Subcutaneous abdominal adipose tissue (tissue), 5 donors: ENCODE results near the gene RASD1.

Experiments used
- H3K27ac ChIP-seq: one replicate; pipeline ENCODE4 v1.7.0; 2013; ENCODE audit warnings: low read depth, mild to moderate bottlenecking, inconsistent platforms, low read length, moderate library complexity
- H3K27me3 ChIP-seq, 5 donors: one replicate each; pipeline ENCODE4 v1.7.0; 2013; ENCODE audit warnings: low read length in 5 of 5, inconsistent platforms in 1 of 5; ENCODE audit not compliant: control insufficient read depth in 5 of 5, insufficient read depth in 4 of 5
- H3K36me3 ChIP-seq, 5 donors: one replicate each; pipeline ENCODE4 v1.7.0; 2013; ENCODE audit warnings: low read length in 5 of 5; ENCODE audit not compliant: control insufficient read depth in 5 of 5, insufficient read depth in 5 of 5
- H3K4me1 ChIP-seq, 5 donors: one replicate each; pipeline ENCODE4 v1.7.0; 2013; ENCODE audit warnings: low read length in 5 of 5, mild to moderate bottlenecking in 3 of 5, moderate library complexity in 1 of 5; ENCODE audit not compliant: control insufficient read depth in 5 of 5, insufficient read depth in 5 of 5
- H3K4me3 ChIP-seq, 5 donors: one replicate each; pipeline ENCODE4 v1.7.0; 2013; ENCODE audit warnings: low read length in 5 of 5, low read depth in 1 of 5
- H3K9ac ChIP-seq, 5 donors: one replicate each; pipeline ENCODE4 v1.7.0; 2013; ENCODE audit warnings: low read length in 5 of 5, mild to moderate bottlenecking in 4 of 5, moderate library complexity in 3 of 5
- H3K9me3 ChIP-seq, 5 donors: one replicate each; pipeline ENCODE4 v1.7.0; 2013; ENCODE audit warnings: low read length in 5 of 5; ENCODE audit not compliant: control insufficient read depth in 5 of 5
- donor health status: healthy.
- donor health status: healthy.
- donor health status: healthy.
- donor health status: healthy.
- donor health status: healthy.

RASD1 gene

DNA sequence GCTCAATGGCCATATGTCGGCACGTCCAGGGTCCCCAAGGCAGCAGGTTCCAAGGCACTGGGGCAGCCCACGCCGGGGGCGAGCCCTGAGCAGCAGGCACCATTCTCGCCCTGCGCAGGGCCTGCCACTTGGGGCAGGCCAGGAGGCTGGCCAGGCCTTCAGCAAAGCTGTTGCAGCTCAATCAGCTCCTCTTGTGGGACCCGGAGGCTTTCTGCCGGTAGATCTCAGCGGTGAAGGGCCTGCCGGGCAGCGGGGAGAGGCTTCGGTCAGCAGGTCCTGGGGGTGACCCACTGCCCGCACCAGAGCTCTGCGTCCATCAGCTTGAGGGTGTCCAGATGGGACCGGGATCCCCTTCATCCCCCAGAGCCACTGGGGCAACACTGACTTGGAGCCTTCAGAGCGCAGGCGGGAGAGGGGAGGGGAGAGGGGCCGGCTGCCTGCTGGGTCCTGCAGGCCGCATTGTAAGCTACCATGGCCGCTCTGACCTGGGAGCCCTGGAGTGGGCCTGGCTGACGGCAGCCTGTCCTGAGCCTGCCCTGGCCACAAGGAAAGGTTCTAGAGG lies 9.5 kb upstream of the RASD1 start:
- Histone ChIP-seq H3K36me3 (peaks cover 0 to 12% (median 5%) of the 10 kb centered on the region in 5 donors), H3K4me3 (no peak overlapping the region), H3K27me3 (no peaks in the 10 kb centered on the region), H3K9me3 (no peaks in the 10 kb centered on the region), H3K27ac (peak overlapping the region; percentile 79), H3K9ac (peak overlapping the region in 3 of 5 donors; percentile 53 to 67 (median 66)), H3K4me1 (peaks cover 0 to 29% (median 20%) of the 10 kb centered on the region in 5 donors)

DNA sequence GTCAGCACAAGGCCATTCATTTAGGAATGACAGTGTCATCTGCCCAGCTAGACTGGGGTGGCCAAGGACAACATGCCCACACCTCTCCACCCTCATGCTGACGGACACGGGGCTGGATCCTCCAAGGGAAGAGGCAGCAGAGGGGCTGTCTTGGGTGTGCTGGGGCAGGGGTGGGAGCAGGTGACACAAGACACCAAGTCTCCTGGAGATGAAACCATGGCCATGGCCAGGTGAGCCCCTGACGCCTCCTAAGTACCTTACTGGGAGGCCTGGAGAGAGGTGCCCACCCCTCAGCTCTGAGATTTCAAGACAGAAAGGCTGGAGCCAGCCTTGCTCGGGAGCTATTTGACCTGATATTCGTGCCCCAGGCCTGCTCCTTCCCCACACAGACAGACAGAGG lies 9.0 kb upstream of the RASD1 start:
- H3K27ac ChIP-seq, result no peak overlapping the region
- H3K4me3 ChIP-seq, result no peak overlapping the region
- no peaks in the 10 kb centered on the region for H3K27me3 ChIP-seq
- H3K36me3 ChIP-seq, result peaks cover 0 to 12% (median 5%) of the 10 kb centered on the region in 5 donors
- H3K9ac ChIP-seq, result no peak overlapping the region
- H3K9me3 ChIP-seq, result no peaks in the 10 kb centered on the region
- H3K4me1 ChIP-seq, result peaks cover 0 to 24% (median 19%) of the 10 kb centered on the region in 5 donors

DNA sequence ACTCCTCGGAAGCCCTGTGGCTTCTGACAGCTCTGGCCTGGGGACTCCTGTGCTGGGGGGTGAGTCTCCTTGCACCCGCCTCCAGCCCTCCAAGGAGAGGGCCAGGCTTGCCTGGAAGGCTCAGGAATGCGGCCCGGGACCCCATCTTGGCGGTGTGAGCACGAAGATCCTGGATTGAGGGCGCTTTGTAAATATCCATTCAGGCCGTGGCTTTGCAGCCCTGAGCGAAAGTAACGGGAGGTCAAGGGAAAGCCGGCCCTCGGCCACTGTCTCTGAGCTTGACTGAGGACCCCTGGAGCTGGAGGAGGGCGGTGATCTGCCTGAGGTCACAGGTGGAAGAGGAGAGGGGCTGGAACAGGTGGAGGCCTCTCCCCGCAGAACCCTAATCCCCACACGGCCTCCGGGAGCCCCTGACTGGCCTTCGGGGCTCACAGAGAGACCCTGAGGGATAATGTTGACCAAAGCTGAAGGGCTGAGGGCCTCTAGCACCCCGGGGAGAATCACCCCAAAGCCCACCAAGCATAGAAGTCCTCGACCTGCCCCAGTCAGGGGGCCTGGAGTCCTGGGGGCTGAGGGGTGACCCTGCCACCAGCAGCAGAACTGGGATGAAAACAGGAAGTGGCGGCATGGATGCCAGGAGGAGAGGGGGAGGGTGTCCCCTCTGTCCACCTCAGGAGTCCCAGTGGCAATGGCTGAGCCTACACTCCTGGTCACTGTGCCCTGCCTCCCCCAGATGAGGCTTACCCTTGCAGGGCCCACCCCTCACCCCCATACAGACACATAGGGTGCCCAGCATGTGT lies 8.3 kb upstream of the RASD1 start:
- Histone ChIP-seq H3K36me3 (peaks cover 0 to 12% (median 5%) of the 10 kb centered on the region in 5 donors), H3K27ac (no peak overlapping the region), H3K27me3 (no peaks in the 10 kb centered on the region), H3K9ac (no peak overlapping the region), H3K4me3 (no peak overlapping the region), H3K4me1 (peaks cover 0 to 22% (median 19%) of the 10 kb centered on the region in 5 donors), H3K9me3 (no peaks in the 10 kb centered on the region)

DNA sequence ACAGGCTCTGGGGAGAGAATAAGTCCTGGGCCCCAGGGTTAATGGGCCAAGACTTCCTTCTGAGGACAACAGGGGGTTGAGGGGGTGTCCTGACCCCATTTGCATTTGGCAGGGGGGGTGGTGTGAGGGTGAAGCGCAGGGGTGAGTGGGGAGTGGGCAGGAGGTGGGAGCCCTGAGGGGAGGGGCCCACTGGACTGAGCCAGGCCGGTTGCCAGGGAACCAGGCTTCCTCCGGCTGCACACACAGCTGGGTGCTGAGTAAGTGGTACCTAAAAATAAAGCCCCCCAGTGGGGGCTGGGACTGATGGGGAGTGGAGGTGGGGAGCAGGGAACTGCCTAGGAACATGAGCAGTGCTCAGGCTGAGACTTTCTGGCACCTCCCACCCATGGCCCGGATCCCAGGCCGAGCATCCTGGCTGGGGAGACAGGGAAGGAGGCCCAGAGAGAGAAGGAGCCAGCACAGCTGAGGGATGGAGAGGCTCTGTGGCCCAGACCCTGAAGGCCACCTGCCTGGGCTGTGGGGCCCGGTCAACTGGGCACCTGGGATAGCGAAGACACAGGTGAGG lies 7.5 kb upstream of the RASD1 start:
- Histone ChIP-seq H3K9ac (no peak overlapping the region), H3K4me3 (no peak overlapping the region), H3K9me3 (no peaks in the 10 kb centered on the region), H3K27ac (no peak overlapping the region), H3K27me3 (no peaks in the 10 kb centered on the region), H3K4me1 (peaks cover 0 to 20% (median 19%) of the 10 kb centered on the region in 5 donors), H3K36me3 (peaks cover 0 to 4% (median 3%) of the 10 kb centered on the region in 5 donors)

DNA sequence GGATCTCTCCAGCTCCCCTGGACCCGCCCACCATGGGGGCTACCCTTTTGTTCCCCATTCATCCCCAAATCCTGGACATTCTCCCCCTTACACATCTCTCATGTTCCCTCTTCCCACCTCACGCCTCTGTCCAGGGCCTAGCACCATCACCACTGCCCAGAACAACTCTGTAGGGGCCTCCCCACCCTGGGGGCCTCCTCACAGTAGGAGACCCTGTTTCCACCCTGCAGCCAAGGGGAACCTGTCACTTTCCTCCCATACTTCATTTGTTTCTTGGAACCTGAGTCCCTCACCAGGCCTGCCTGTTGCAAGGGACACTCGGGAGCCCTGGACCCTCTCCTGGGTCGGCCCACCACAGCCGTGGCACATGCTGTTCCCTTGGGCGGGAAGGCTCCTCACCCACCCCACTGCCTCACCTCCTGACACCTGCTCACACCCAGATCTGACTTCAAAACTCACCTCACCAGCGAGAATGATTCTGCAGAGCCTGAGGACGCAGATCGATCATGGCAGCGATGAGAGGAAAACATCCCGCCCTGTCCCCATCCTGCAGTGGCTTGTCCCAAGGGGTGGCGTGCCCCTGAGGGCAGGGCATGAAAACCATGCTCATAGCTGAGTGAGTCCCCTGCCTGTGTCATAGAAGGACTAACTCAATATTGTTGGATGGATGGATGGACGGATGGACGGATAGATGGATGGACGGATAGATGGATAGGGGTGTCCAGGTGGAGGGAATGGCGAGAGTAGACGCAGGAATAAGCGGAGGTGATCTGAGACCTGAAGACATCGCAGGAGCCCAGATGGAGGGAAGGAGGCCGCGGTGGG lies 6.8 kb upstream of the RASD1 start:
- Histone ChIP-seq H3K27ac (no peak overlapping the region), H3K27me3 (no peaks in the 10 kb centered on the region), H3K36me3 (peaks cover 0 to 3% (median 0%) of the 10 kb centered on the region in 5 donors)

DNA sequence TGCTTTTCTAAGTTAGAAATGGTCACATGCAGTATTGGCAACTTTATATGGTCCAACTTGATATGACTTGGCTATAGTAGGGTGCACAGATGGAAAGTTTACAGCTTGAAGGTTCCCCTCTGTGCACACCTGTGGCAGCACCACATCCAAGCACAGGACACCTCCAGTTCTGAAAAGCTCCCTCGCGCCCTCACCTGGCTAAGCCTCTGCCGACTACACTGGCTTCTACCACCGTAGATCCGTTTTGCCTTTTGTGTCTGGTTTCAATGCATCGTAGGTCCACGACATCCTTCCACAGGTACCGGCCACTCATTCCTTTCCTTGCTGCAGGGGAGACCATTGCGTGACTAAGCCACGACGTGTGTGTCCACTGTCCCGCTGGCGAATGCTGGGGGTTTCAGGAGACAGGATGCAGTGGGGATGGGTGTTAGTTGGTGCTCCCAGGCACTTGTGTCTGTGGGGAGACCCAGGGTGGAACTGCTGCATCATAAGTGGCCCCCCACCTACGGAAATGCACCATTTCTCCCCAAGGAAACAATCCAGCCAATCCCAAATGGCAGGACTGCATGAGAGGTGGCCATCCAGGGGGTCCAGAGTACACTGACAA lies 4.9 kb upstream of the RASD1 start:
- Histone ChIP-seq H3K9me3 (no peaks in the 10 kb centered on the region), H3K36me3 (no peaks in the 10 kb centered on the region), H3K27ac (no peak overlapping the region), H3K9ac (no peak overlapping the region), H3K4me1 (peaks cover 0 to 17% (median 11%) of the 10 kb centered on the region in 5 donors), H3K27me3 (no peaks in the 10 kb centered on the region), H3K4me3 (no peak overlapping the region)

More for the DNA sequence above, 6.8 kb upstream of the RASD1 start:
- no peak overlapping the region for H3K4me3 ChIP-seq
- peaks cover 0 to 20% (median 19%) of the 10 kb centered on the region in 5 donors for H3K4me1 ChIP-seq
- H3K9me3 ChIP-seq, result no peaks in the 10 kb centered on the region
- H3K9ac ChIP-seq, result no peak overlapping the region

DNA sequence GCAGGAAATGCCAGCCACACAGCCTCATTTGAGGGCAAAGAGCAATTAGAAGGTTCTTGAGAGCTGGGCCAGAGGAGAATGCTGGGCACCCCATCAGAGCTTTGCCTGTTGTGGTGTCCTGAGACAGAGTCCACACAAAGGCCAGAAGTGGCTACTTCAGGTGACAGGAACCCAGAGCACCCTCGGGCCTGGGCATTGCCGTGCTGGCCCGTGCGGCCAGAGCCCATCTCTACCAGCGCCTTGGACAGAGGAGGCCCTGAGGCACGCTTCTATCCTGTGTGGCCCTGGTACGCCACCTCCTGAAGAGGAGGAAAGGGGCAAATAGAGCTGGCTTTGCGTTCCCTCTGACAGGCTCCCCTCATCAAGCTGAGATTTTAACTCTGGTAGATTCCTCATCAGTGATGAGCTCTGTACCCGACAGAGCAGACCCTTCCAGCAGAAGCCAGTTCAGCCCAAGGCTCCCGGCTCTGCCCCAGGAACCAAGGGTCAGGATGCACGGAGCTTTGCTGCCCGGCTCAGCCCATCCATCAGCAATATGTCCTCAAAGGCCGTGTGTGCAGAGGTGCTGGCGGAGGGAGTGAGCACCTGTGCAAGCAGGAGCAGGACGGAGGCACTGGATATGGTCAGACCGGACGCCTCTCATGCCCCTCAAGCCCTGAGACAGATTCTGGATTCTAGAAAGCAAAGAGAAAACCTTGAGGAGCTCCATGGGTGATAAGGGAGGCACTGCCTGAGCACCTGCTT lies 3.4 kb upstream of the RASD1 start:
- H3K27ac ChIP-seq, result no peak overlapping the region
- no peaks in the 10 kb centered on the region for H3K27me3 ChIP-seq
- H3K36me3 ChIP-seq, result peaks cover 0 to 7% (median 0%) of the 10 kb centered on the region in 5 donors

DNA sequence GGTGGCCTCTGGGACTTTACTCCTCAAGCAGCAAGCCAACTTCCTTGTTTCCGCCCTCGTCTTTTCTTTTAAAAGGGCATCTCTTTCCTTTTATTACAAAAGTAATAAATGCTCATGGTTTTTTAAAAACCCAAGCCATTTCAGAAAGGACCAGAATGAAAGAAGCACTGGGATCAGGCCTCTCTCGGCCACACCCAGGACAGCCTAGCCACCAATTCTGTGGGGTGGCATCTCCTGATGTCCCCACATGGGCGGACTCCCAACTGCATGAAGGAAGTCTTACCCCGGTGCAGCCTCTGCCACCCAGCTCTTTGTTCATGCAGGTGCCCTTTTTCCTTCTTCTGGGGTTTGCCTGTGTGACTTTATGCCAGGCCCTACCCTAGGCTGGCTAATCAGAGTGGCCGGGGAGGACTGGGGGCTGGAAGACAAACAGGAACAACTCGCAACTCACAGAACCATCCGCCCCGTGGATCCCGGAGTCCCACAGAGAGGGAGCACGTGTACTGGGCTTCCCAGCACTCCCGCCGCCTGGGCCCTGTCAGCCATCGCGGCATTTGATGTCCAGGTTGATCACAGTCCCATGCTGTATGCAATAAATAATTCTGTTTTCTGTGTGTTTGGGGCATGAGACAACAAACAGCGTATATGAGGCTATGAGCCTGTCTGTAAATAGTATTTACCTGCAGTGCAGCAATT lies 2.6 kb upstream of the RASD1 start:
- H3K27ac ChIP-seq, result no peak overlapping the region
- no peaks in the 10 kb centered on the region for H3K9me3 ChIP-seq
- H3K4me1 ChIP-seq, result peaks cover 0 to 35% (median 21%) of the 10 kb centered on the region in 5 donors
- H3K27me3 ChIP-seq, result no peaks in the 10 kb centered on the region
- no peak overlapping the region for H3K4me3 ChIP-seq
- H3K9ac ChIP-seq, result no peak overlapping the region
- H3K36me3 ChIP-seq, result peaks cover 0 to 7% (median 0%) of the 10 kb centered on the region in 5 donors

More for the DNA sequence above, 3.4 kb upstream of the RASD1 start:
- Histone ChIP-seq H3K4me1 (peaks cover 0 to 28% (median 15%) of the 10 kb centered on the region in 5 donors), H3K9me3 (no peaks in the 10 kb centered on the region), H3K4me3 (no peak overlapping the region), H3K9ac (no peak overlapping the region)
